Activated CD4-positive, alpha-beta T cell treated with anti-CD3 and anti-CD28 coated beads for 36 hours (primary cell): ENCODE results near the gene FTH1. TPM values are rescaled to one million over a fixed set of nuclear protein-coding genes. Genes with fewer than 3 reads are reported as not detected.

Source experiments
- ATAC-seq: fragments of 200-7000 bp; cut with Tn5 transposase; one replicate; pipeline ENCODE4 v1.10.0; 2021; ENCODE audit warnings: mild to moderate bottlenecking, moderate library complexity
- CTCF ChIA-PET: fragments of 350-600 bp; sonication (Branson Sonifier 250); formaldehyde crosslinking; loops from one replicate; lab custom pipeline; 2021; ENCODE audit warnings: antibody characterized with exemption; lab: Charles Lee
- POLR2A ChIA-PET: fragments of 350-600 bp; sonication (Branson Sonifier 250); formaldehyde crosslinking; loops from one replicate; lab custom pipeline; 2021; ENCODE audit warnings: antibody characterized with exemption, inconsistent platforms; lab: Charles Lee
- DNase-seq: peaks from one replicate; pipeline ENCODE4 v3.0.0-alpha.2; 2020
- H3K27ac Mint-ChIP-seq: one replicate; pipeline ENCODE4 v1.8.0; 2021; ENCODE audit warnings: mixed read lengths
- H3K27me3 Mint-ChIP-seq: one replicate; pipeline ENCODE4 v1.8.0; 2021; ENCODE audit warnings: mixed read lengths
- H3K36me3 Mint-ChIP-seq: one replicate; pipeline ENCODE4 v1.8.0; 2021; ENCODE audit warnings: low read depth, mixed read lengths
- H3K4me1 Mint-ChIP-seq: one replicate; pipeline ENCODE4 v1.8.0; 2021; ENCODE audit warnings: mixed read lengths
- H3K4me3 Mint-ChIP-seq: one replicate; pipeline ENCODE4 v1.8.0; 2021; ENCODE audit warnings: mild to moderate bottlenecking, moderate library complexity, mixed read lengths
- H3K9me3 Mint-ChIP-seq: one replicate; pipeline ENCODE4 v1.8.0; 2021; ENCODE audit warnings: low read depth, mixed read lengths
- intact Hi-C, 2 experiments: fragments of 100-400 bp; cut with DNase I in 1 of 2; cut with micrococcal nuclease in 1 of 2; formaldehyde crosslinking; loops; one replicate each; pipeline versions ENCODE4 v1.14.2 to v1.15.1; 2022 to 2024; cut with DNase I, micrococcal nuclease
- total RNA-seq, 2 experiments: library from RNA; stranded (reverse); gene quantifications; one replicate each; pipeline ENCODE4 v1.2.3, GENCODE V29; 2021

The FTH1 gene
- total RNA-seq, 2 experiments from 2014 or later = 777 to 914 TPM

DNA sequence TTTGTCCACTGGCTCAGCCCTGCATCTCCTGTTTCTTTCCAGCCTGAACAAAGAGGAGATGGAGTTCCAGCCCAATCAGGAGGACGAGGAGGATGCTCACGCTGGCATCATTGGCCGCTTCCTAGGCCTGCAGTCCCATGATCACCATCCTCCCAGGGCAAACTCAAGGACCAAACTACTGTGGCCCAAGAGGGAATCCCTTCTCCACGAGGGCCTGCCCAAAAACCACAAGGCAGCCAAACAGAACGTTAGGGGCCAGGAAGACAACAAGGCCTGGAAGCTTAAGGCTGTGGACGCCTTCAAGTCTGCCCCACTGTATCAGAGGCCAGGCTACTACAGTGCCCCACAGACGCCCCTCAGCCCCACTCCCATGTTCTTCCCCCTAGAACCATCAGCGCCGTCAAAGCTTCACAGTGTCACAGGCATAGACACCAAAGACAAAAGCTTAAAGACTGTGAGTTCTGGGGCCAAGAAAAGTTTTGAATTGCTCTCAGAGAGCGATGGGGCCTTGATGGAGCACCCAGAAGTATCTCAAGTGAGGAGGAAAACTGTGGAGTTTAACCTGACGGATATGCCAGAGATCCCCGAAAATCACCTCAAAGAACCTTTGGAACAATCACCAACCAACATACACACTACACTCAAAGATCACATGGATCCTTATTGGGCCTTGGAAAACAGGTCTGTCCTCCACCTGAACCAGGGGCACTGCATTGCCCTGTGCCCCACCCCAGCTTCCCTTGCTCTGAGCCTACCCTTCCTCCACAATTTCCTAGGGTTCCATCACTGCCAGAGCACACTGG is 5.0 kb downstream of the FTH1 start:
- Mint-ChIP-seq H3K27me3 (no peaks in the 10 kb centered on the region), H3K4me3 (no peak overlapping the region), H3K27ac (no peak overlapping the region), H3K4me1 (peaks cover 26% of the 10 kb centered on the region), H3K9me3 (no peaks in the 10 kb centered on the region), H3K36me3 (peaks cover 38% of the 10 kb centered on the region)
- ATAC-seq (no peak), DNase-seq (no peak)
- ChIA-PET CTCF (interaction anchor here (1.1 to 1.8 kb wide), 3 partner anchors 16 to 119 kb away, joined by 3 to 6 read pairs (median 4); no protein-coding TSS in a partner anchor), POLR2A (interaction anchor here (1.0 kb wide), 1 partner anchor 12 kb away, joined by 5 read pairs; the partner anchor contains the start of gene BEST1)
- intact Hi-C loops = no loop called here

DNA sequence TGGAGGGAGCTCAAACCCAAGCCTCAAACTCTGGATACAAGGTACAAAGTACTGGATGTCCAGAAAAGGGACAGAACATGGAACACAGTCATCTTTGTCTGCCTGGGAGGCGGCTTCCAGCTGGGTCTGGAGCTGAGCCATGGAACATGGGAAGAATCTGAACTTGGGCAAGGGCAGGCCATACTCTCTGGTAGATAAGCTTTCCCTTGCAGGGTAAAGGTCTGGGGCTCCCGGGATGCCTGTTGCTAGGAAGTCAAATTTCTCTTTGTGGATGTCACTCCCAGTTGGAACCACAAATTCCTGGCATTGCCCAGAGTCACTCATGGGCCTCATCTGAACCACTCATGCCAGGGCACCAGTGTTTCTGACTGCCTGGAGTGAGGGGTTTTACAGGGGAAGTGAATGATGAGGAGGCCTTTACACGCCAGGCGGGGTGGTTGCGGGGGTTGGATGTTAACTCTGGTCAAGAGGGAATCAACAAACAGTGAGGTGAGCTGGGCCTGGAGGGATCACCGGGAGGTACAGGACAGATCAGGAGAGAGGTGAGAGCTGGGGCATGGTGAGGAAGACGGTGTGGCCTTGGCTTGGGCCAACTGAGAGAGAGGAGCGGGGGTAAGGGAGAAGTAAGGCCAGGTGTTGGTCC is 5.7 kb downstream of the FTH1 start:
- no peak for ATAC-seq
- ChIA-PET CTCF (interaction anchor here (3.2 kb wide), 1 partner anchor 14 kb away, joined by 14 read pairs; no protein-coding TSS in a partner anchor), POLR2A (no interaction called here)
- no peaks in the 10 kb centered on the region for H3K27me3 Mint-ChIP-seq
- peaks cover 37% of the 10 kb centered on the region for H3K36me3 Mint-ChIP-seq
- H3K27ac Mint-ChIP-seq = no peak overlapping the region
- no peak overlapping the region for H3K4me3 Mint-ChIP-seq
- H3K4me1 Mint-ChIP-seq = peaks cover 26% of the 10 kb centered on the region
- intact Hi-C loops = no loop called here
- H3K9me3 Mint-ChIP-seq = no peaks in the 10 kb centered on the region
- no peak for DNase-seq

DNA sequence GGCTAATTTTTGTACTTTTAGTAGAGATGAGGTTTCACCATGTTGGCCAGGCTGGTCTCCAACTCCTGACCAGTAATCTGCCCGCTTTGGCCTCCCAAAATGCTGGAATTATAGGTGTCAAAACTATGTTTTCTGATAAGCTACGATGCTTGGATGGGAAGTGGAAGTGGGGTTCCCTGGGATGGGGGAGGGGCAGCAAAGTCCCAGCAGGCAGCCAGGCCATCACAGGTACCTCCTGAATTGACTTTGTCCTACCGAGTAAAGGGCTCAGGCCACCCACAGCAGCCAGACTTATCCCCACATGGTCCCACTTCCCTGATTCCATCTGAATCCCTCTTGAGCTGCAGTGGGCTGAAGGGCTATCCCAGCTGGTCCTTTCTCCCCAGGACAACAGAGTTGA is 6.9 kb downstream of the FTH1 start:
- no peak overlapping the region for H3K27ac Mint-ChIP-seq
- H3K4me1 Mint-ChIP-seq = peaks cover 30% of the 10 kb centered on the region
- DNase-seq (no peak), ATAC-seq (no peak)
- no peak overlapping the region for H3K4me3 Mint-ChIP-seq
- CTCF ChIA-PET = interaction anchor here (1.4 to 3.2 kb wide), 2 partner anchors 13 to 147 kb away, joined by 5 to 14 read pairs; no protein-coding TSS in a partner anchor
- peaks cover 25% of the 10 kb centered on the region for H3K36me3 Mint-ChIP-seq
- H3K9me3 Mint-ChIP-seq = no peaks in the 10 kb centered on the region
- POLR2A ChIA-PET = no interaction called here
- H3K27me3 Mint-ChIP-seq = peaks cover 6% of the 10 kb centered on the region
- intact Hi-C loops = no loop called here

DNA sequence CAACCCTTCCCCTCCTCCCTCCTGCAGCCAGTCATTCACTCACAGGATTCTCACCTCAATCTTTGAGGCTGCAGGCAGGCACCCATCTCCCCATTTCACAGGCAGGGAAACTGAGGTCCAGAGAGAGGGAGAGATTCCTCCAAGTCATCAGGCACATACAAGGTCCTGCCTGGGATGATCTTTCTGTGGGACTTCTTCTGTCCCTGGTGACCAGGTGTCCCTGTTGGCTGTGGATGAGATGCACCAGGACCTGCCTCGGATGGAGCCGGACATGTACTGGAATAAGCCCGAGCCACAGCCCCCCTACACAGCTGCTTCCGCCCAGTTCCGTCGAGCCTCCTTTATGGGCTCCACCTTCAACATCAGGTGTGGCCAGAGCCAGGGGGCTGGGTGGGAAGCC is 7.8 kb downstream of the FTH1 start:
- intact Hi-C loops = no loop called here
- ATAC-seq (no peak), DNase-seq (no peak)
- H3K4me1 Mint-ChIP-seq = peaks cover 22% of the 10 kb centered on the region
- H3K4me3 Mint-ChIP-seq = no peak overlapping the region
- peaks cover 17% of the 10 kb centered on the region for H3K36me3 Mint-ChIP-seq
- ChIA-PET CTCF (interaction anchor here (0.7 to 3.2 kb wide), 3 partner anchors 11 to 131 kb away, joined by 3 to 14 read pairs (median 3); no protein-coding TSS in a partner anchor), POLR2A (no interaction called here)
- no peak overlapping the region for H3K27ac Mint-ChIP-seq
- H3K9me3 Mint-ChIP-seq = no peaks in the 10 kb centered on the region
- H3K27me3 Mint-ChIP-seq = peaks cover 11% of the 10 kb centered on the region

DNA sequence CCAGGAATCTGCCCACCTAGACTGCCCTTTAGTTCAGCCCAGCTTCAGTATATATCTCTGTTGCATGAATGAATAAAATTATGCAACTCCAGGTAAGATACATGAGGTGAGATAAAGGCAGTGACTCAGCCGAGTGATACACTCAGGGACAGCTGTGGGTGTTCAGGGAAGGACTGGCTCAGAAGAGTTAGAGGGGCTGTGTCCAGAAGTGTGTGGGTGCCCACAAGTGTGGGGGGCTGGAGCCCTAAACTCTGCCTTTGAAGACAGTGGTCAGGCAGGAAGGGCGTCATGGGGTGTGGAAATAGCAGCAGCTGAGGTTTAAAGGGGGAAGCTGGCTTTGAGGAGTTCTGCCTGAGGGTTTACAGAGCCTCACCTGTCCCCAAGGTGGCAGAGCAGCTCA is 8.3 kb downstream of the FTH1 start:
- no peak overlapping the region for H3K27ac Mint-ChIP-seq
- H3K36me3 Mint-ChIP-seq = peaks cover 11% of the 10 kb centered on the region
- POLR2A ChIA-PET = no interaction called here
- no peaks in the 10 kb centered on the region for H3K9me3 Mint-ChIP-seq
- peaks cover 17% of the 10 kb centered on the region for H3K4me1 Mint-ChIP-seq
- peaks cover 15% of the 10 kb centered on the region for H3K27me3 Mint-ChIP-seq
- intact Hi-C loops = no loop called here
- CTCF ChIA-PET = interaction anchor here (0.7 to 3.2 kb wide), 3 partner anchors 12 to 132 kb away, joined by 3 to 14 read pairs (median 3); no protein-coding TSS in a partner anchor
- no peak overlapping the region for H3K4me3 Mint-ChIP-seq
- ATAC-seq (peak; percentile 20), DNase-seq (no peak)

DNA sequence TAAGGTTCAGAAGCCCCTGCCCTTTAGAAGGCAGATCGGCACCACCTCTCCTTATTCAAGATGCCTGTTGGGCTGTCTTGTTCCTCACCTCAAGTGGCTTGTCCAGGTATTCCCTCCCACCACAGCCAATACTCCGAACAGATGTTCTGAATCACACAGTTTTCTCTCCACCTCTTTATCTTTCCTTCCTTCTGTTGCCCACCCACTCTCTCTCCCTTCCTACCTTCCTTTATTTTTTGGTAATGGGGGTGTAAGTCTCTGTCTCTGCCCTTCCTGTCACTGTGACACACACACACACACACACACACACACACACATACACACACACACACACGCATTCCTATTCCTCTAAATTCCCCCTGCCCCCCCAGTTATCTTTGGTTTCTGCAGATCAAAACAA is 8.8 kb downstream of the FTH1 start:
- peaks cover 6% of the 10 kb centered on the region for H3K36me3 Mint-ChIP-seq
- intact Hi-C loops = no loop called here
- DNase-seq (no peak), ATAC-seq (no peak)
- peaks cover 17% of the 10 kb centered on the region for H3K27me3 Mint-ChIP-seq
- POLR2A ChIA-PET = no interaction called here
- no peaks in the 10 kb centered on the region for H3K9me3 Mint-ChIP-seq
- peaks cover 12% of the 10 kb centered on the region for H3K4me1 Mint-ChIP-seq
- CTCF ChIA-PET = interaction anchor here (0.9 kb wide), 1 partner anchor 124 kb away, joined by 5 read pairs; no protein-coding TSS in a partner anchor
- no peak overlapping the region for H3K27ac Mint-ChIP-seq
- no peak overlapping the region for H3K4me3 Mint-ChIP-seq

DNA sequence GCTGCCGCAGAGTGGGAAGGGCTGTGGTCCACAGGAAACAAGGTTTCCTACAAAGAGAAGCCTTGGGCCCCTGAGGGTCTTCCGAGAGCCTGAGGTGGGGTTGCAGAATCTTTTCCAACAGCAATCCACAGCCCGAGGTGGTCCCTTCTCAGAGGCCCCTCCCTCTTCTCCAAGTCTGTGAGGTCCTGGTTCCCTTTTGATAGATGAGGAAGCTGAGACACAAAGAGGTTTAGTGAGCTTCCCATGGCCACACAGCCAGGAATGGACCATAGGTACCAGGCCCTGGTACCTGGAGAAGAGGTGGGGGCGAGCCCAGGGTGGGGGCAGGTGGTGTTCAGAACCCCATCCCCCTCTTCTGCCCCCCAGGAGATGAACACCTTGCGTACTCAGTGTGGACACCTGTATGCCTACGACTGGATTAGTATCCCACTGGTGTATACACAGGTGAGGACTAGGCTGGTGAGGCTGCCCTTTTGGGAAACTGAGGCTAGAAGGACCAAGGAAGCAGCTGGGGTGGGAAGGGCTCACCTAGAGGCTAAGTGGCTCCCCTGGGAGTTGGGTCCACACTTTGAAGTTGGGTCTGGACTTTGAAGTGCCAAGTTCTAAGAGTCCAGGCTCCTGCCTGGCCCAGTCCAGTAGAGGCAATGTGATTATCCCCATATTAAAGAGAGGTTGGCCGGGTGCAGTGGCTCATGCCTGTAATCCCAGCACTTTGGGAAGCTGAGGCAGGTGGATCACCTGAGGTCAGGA is 10.2 kb downstream of the FTH1 start:
- CTCF ChIA-PET = interaction anchor here (0.9 to 1.3 kb wide), 2 partner anchors 10 to 125 kb away, joined by 4 to 5 read pairs; no protein-coding TSS in a partner anchor
- peaks cover 5% of the 10 kb centered on the region for H3K4me1 Mint-ChIP-seq
- intact Hi-C loops = no loop called here
- H3K27ac Mint-ChIP-seq = no peak overlapping the region
- H3K9me3 Mint-ChIP-seq = no peaks in the 10 kb centered on the region
- no peak for DNase-seq
- no peaks in the 10 kb centered on the region for H3K36me3 Mint-ChIP-seq
- no peak for ATAC-seq
- peaks cover 17% of the 10 kb centered on the region for H3K27me3 Mint-ChIP-seq
- POLR2A ChIA-PET = no interaction called here
- H3K4me3 Mint-ChIP-seq = no peak overlapping the region

DNA sequence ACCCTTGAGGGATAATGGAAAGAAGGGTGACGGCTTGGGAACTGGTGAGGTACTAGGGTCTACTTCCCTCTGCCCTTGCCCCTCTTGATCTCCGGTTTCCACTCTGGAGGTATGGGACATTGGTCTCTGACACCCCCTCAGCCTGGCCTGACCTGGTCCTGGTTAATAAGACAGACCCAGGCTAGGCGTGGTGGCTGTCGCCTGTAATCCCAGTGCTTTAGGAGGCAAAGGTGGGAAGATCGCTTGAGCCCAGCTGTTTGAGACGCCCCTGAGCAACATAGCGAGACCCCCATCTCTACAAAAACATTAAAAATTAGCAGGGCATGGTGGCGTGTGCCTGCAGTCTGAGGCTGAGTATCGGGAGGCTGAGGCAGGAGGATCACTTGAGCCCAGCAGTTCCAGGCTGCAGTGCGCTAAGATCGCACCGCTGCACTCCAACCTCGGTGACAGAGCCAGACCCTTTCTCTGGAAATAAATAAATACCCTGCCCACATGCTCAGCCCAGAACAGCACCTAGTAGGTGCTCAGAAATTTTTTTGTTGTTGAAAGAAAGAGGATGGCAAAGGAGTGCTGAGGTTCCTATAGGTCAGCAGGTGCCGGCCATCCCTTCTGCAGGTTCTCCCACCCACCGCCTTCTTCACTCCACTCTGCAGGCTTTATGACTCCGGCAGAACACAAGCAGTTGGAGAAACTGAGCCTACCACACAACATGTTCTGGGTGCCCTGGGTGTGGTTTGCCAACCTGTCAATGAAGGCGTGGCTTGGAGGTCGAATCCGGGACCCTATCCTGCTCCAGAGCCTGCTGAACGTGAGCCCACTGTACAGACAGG is 11.0 kb downstream of the FTH1 start:
- DNase-seq (no peak), ATAC-seq (no peak)
- no peak overlapping the region for H3K27ac Mint-ChIP-seq
- no peak overlapping the region for H3K4me3 Mint-ChIP-seq
- H3K4me1 Mint-ChIP-seq = peaks cover 5% of the 10 kb centered on the region
- H3K27me3 Mint-ChIP-seq = peaks cover 17% of the 10 kb centered on the region
- no peaks in the 10 kb centered on the region for H3K36me3 Mint-ChIP-seq
- no peaks in the 10 kb centered on the region for H3K9me3 Mint-ChIP-seq
- CTCF ChIA-PET = interaction anchor here (1.3 kb wide), 1 partner anchor 9 kb away, joined by 4 read pairs; no protein-coding TSS in a partner anchor
- POLR2A ChIA-PET = no interaction called here
- intact Hi-C loops = no loop called here

DNA sequence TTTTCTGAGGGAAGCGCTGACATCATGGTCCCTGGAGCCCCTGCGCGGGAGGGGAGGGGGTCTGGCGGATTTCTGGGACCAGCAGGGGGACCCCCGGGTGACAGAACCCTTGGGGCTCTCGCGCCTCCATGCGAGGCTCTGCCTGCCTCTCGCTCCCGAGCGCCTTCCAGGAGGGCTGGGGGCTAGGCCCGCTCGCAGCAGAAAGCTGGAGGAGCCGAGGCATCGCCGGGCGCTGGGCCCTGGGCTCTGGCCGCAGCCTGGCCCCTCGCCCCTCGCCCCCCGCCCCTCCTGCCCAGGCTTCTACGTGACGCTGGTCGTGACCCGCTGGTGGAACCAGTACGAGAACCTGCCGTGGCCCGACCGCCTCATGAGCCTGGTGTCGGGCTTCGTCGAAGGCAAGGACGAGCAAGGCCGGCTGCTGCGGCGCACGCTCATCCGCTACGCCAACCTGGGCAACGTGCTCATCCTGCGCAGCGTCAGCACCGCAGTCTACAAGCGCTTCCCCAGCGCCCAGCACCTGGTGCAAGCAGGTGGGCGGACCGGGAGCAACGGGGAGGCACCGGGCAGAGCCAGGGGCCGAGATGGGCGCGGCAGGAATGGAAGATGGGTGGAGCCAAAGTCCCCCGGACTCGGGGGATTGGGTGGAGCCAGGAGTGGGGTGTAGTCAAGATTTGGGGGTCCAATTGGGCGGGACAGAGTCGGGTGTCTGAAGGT is 11.9 kb downstream of the FTH1 start:
- Mint-ChIP-seq H3K9me3 (no peaks in the 10 kb centered on the region), H3K4me3 (no peak overlapping the region), H3K27me3 (peaks cover 17% of the 10 kb centered on the region), H3K36me3 (no peaks in the 10 kb centered on the region), H3K27ac (no peak overlapping the region), H3K4me1 (peaks cover 5% of the 10 kb centered on the region)
- DNase-seq (peak; percentile 66), ATAC-seq (peak; percentile 67)
- ChIA-PET POLR2A (no interaction called here), CTCF (no interaction called here)
- intact Hi-C loops = no loop called here

DNA sequence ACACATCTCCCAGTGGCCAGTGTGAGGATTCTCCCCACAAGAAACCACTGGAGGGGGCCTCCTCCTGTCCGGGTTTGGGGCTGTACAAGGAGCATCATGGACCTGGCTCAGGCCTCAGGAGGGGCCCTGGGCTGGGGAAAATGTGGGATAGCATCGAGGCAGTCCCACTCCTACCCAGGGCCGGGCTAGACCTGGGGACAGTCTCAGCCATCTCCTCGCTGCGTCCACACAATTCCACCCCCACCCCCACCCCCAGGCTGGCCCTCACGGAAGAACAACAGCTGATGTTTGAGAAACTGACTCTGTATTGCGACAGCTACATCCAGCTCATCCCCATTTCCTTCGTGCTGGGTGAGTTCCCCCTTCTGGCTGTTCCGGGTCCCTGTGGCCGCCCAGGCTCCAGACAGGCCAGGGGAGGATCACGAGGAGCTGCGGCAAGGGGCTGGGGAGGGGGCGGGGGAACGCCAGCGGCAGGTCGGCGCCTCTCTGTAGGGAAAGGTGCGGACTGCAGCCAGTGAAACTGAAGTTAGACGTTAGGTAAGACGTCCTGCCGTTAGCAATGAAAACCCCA is 12.5 kb downstream of the FTH1 start:
- Mint-ChIP-seq H3K27ac (no peak overlapping the region), H3K27me3 (peaks cover 17% of the 10 kb centered on the region), H3K36me3 (no peaks in the 10 kb centered on the region), H3K4me3 (no peak overlapping the region), H3K4me1 (peaks cover 5% of the 10 kb centered on the region), H3K9me3 (no peaks in the 10 kb centered on the region)
- ATAC-seq = no peak
- ChIA-PET POLR2A (no interaction called here), CTCF (no interaction called here)
- DNase-seq = peak; percentile 38
- intact Hi-C loops = no loop called here
